Mesothelial cell of epicardium (in vitro differentiated cells): ENCODE results near the gene FAM163B. TPM values are rescaled to one million over a fixed set of nuclear protein-coding genes. Genes with fewer than 3 reads are reported as not detected.

ENCODE experiments used
- DNase-seq, 2 experiments: peaks; one replicate each; pipeline ENCODE4 v3.0.0; 2021; ENCODE audit warnings: low spot score in 2 of 2; ENCODE audit not compliant: unreplicated experiment in 2 of 2
- H3K27ac Mint-ChIP-seq: 2 replicates; pipeline ENCODE4 v1.8.0; 2021; ENCODE audit warnings: mixed read lengths
- H3K27me3 Mint-ChIP-seq: 2 replicates; pipeline ENCODE4 v1.8.0; 2021; ENCODE audit warnings: low read depth, mixed read lengths
- H3K36me3 Mint-ChIP-seq: 2 replicates; pipeline ENCODE4 v1.8.0; 2021; ENCODE audit warnings: mixed read lengths
- H3K4me1 Mint-ChIP-seq: 2 replicates; pipeline ENCODE4 v1.8.0; 2021; ENCODE audit warnings: mixed read lengths
- H3K4me3 Mint-ChIP-seq: 2 replicates; pipeline ENCODE4 v1.8.0; 2021; ENCODE audit warnings: mild to moderate bottlenecking, moderate library complexity, mixed read lengths
- H3K9me3 Mint-ChIP-seq: 2 replicates; pipeline ENCODE4 v1.8.0; 2021; ENCODE audit warnings: mixed read lengths
- CTCF ChIP-seq: fragments of 200-600 bp; sonication (generic); IDR thresholded peaks from one replicate; pipeline ENCODE4 v1.5.0; 2021; ENCODE audit warnings: antibody characterized with exemption; ENCODE audit not compliant: unreplicated experiment
- total RNA-seq: library from RNA; stranded (reverse); gene quantifications from 3 replicates; pipeline ENCODE4 v1.2.1, GENCODE V29; 2021

Gene FAM163B
- total RNA-seq, 1 donor from 2014 or later, result 0.72 TPM

GRCh38 chr9:133585481-133586351, 23.5 kb downstream of the FAM163B start:
- no peak for TF ChIP-seq CTCF
- Mint-ChIP-seq H3K9me3 (peaks cover 5% of the 10 kb centered on the region), H3K27ac (peak overlapping the region; percentile 57), H3K4me1 (peaks cover 39% of the 10 kb centered on the region), H3K4me3 (peak overlapping the region; percentile 28), H3K27me3 (peaks cover 3% of the 10 kb centered on the region), H3K36me3 (no peaks in the 10 kb centered on the region)
- DNase-seq, result no peak

GRCh38 chr9:133584559-133585476, 24.4 kb downstream of the FAM163B start:
- Mint-ChIP-seq H3K27ac (peak overlapping the region; percentile 56), H3K36me3 (no peaks in the 10 kb centered on the region), H3K9me3 (peaks cover 5% of the 10 kb centered on the region), H3K4me3 (no peak overlapping the region), H3K4me1 (peaks cover 42% of the 10 kb centered on the region), H3K27me3 (peaks cover 3% of the 10 kb centered on the region)
- no peak for TF ChIP-seq CTCF
- DNase-seq, result no peak

- H3K27ac Mint-ChIP-seq, result peak overlapping the region; percentile 56
- peaks cover 3% of the 10 kb centered on the region for H3K27me3 Mint-ChIP-seq
These were observed 25.0 kb downstream of the FAM163B start for GRCh38 chr9:133584167-133584558.

GRCh38 chr9:133583586-133583985, 25.6 kb downstream of the FAM163B start:
- Mint-ChIP-seq H3K36me3 (no peaks in the 10 kb centered on the region), H3K4me3 (no peak overlapping the region), H3K9me3 (peaks cover 4% of the 10 kb centered on the region), H3K27ac (no peak overlapping the region), H3K4me1 (peaks cover 42% of the 10 kb centered on the region), H3K27me3 (peaks cover 3% of the 10 kb centered on the region)
- DNase-seq, result no peak
- no peak for TF ChIP-seq CTCF

More at GRCh38 chr9:133584167-133584558, 25.0 kb downstream of the FAM163B start:
- H3K9me3 Mint-ChIP-seq, result peaks cover 5% of the 10 kb centered on the region
- H3K4me3 Mint-ChIP-seq, result no peak overlapping the region
- DNase-seq, result no peak
- no peaks in the 10 kb centered on the region for H3K36me3 Mint-ChIP-seq
- no peak for TF ChIP-seq CTCF
- H3K4me1 Mint-ChIP-seq, result peaks cover 42% of the 10 kb centered on the region

- Mint-ChIP-seq H3K27ac (no peak overlapping the region), H3K4me1 (peaks cover 44% of the 10 kb centered on the region)
These were observed 26.1 kb downstream of the FAM163B start for GRCh38 chr9:133583111-133583510.

More at GRCh38 chr9:133583111-133583510, 26.1 kb downstream of the FAM163B start:
- H3K4me3 Mint-ChIP-seq, result no peak overlapping the region
- DNase-seq, result no peak
- no peaks in the 10 kb centered on the region for H3K9me3 Mint-ChIP-seq
- no peaks in the 10 kb centered on the region for H3K36me3 Mint-ChIP-seq
- H3K27me3 Mint-ChIP-seq, result peaks cover 3% of the 10 kb centered on the region
- TF ChIP-seq CTCF, result no peak
